Psoas muscle (tissue), 8 donors: ENCODE data around the gene COLEC12. TPM values are rescaled to one million over a fixed set of nuclear protein-coding genes. Genes with fewer than 3 reads are reported as not detected.

Source experiments
- ATAC-seq, 4 donors: fragments of 200-7000 bp; cut with Tn5 transposase; one replicate each; pipeline ENCODE4 v1.9.1; 2020; ENCODE audit warnings: moderate library complexity in 3 of 4, mild to moderate bottlenecking in 2 of 4
- DNase-seq, 2 donors: peaks; one replicate each; pipeline ENCODE4 v3.0.0-alpha.2; 2020
- H3K27ac ChIP-seq: fragments of 200-600 bp; one replicate; pipeline ENCODE4 v1.8.0; 2022
- H3K27me3 ChIP-seq, 3 donors: fragments of 200-600 bp in 1 of 3; one replicate each; pipeline versions ENCODE4 v1.6.1 to v1.8.0; 2013 to 2022; ENCODE audit warnings: low read length in 2 of 3, mild to moderate bottlenecking in 2 of 3, moderate library complexity in 1 of 3; ENCODE audit not compliant: insufficient read depth in 3 of 3
- H3K36me3 ChIP-seq, 2 donors: fragments of 200-600 bp in 1 of 2; one replicate each; pipeline versions ENCODE4 v1.6.1 to v1.8.0; 2013 to 2022; ENCODE audit warnings: low read depth in 1 of 2, mild to moderate bottlenecking in 1 of 2, moderate library complexity in 1 of 2; ENCODE audit not compliant: insufficient read depth in 1 of 2
- H3K4me1 ChIP-seq: fragments of 200-600 bp; one replicate; pipeline ENCODE4 v1.8.0; 2022
- H3K4me3 ChIP-seq: fragments of 200-600 bp; one replicate; pipeline ENCODE4 v1.8.0; 2022; ENCODE audit warnings: mild to moderate bottlenecking
- H3K9me3 ChIP-seq: fragments of 200-600 bp; one replicate; pipeline ENCODE4 v1.8.0; 2022
- CTCF ChIP-seq: fragments of 200-600 bp; IDR thresholded peaks from one replicate; pipeline ENCODE4 v1.8.0; 2022; ENCODE audit warnings: antibody characterized with exemption
- WGBS, 3 donors: extraction: QIAGEN DNeasy Blood & Tissue Kit; methylation state at CpG; one replicate each; pipeline versions ENCODE4 v1.1.6 to v1.1.7; 2013; 5-methylcytosine and 5-hydroxymethylcytosine counted together
- intact Hi-C, 2 donors: fragments of 100-400 bp; cut with DNase I; formaldehyde crosslinking; loops; one replicate each; pipeline versions ENCODE4 v1.11.0 to v1.14.2; 2022
- polyA plus RNA-seq, 3 donors: library from polyadenylated mRNA; stranded (reverse); fragments of 200-250 nt; gene quantifications; one replicate each; pipeline ENCODE4 v1.2.3, GENCODE V29; 2013
- total RNA-seq, 4 donors: library from RNA; stranded (reverse); fragmentation: NEBNext Ultra II Directional in 2 of 4; extraction: Animal tissue kit (Norgen Biotek cat#: 25700) in 2 of 4; gene quantifications; one replicate each; pipeline versions ENCODE4 v1.2.1 to v1.2.4, GENCODE V29; 2021 to 2023
- donor health status: healthy with polysubstance abuse.
- donor health status: DM: no; HTN: no; CAD: no; lungs with moderate emphysema.
- donor health status: Bipolar disorder and iron deficiency.
- donor health status: healthy.
- donor health status: DM: yes; HTN: yes; CAD: no.
- donor health status: DM: no; HTN: no; CAD: no.
- donor health status: DM: no; HTN: no; CAD: no.
- donor health status: DM: yes; HTN: yes; CAD: no.

The COLEC12 gene
- total and polyA plus RNA-seq, 7 donors: 0.80 to 6.4 (median 3.4) TPM

- 40 to 75% (median 43%) methylated on average over 5 of the region's 5 CpGs for WGBS, 3 donors
- ATAC-seq (no peak), DNase-seq (no peak)
- no peak for TF ChIP-seq CTCF
- Histone ChIP-seq H3K36me3 (no peaks in the 10 kb centered on the region), H3K9me3 (no peaks in the 10 kb centered on the region), H3K4me1 (no peaks in the 10 kb centered on the region), H3K27me3 (no peaks in the 10 kb centered on the region), H3K27ac (no peak overlapping the region), H3K4me3 (no peak overlapping the region)
- intact Hi-C loops: no loop called here
Observed at GRCh38 chr18:321865-322467, 178.5 kb downstream of the COLEC12 start.

GRCh38 chr18:320155-320554, 180.3 kb downstream of the COLEC12 start:
- no peaks in the 10 kb centered on the region for H3K36me3 ChIP-seq
- H3K27ac ChIP-seq: no peak overlapping the region
- 63 to 77% (median 67%) methylated on average over 1 of the region's 1 CpG for WGBS, 3 donors
- DNase-seq: no peak
- no peak overlapping the region for H3K4me3 ChIP-seq
- intact Hi-C loops: no loop called here
- H3K27me3 ChIP-seq: no peaks in the 10 kb centered on the region
- H3K9me3 ChIP-seq: no peaks in the 10 kb centered on the region
- H3K4me1 ChIP-seq: no peaks in the 10 kb centered on the region
- no peak for TF ChIP-seq CTCF
- no peak for ATAC-seq

GRCh38 chr18:319720-320119, 180.8 kb downstream of the COLEC12 start:
- H3K4me3 ChIP-seq: no peak overlapping the region
- H3K4me1 ChIP-seq: no peaks in the 10 kb centered on the region
- intact Hi-C loops: no loop called here
- no peaks in the 10 kb centered on the region for H3K9me3 ChIP-seq
- H3K27me3 ChIP-seq: no peaks in the 10 kb centered on the region
- WGBS, 3 donors: 77 to 83% (median 82%) methylated on average over 5 of the region's 5 CpGs
- H3K36me3 ChIP-seq: no peaks in the 10 kb centered on the region
- no peak for DNase-seq
- TF ChIP-seq CTCF: no peak
- H3K27ac ChIP-seq: no peak overlapping the region
- ATAC-seq: no peak

GRCh38 chr18:318791-319291, 181.7 kb downstream of the COLEC12 start:
- 84 to 90% (median 86%) methylated on average over 9 of the region's 9 CpGs for WGBS, 3 donors
- H3K4me1 ChIP-seq: no peaks in the 10 kb centered on the region
- DNase-seq (no peak), ATAC-seq (no peak)
- no peak overlapping the region for H3K4me3 ChIP-seq
- intact Hi-C loops: no loop called here
- no peak for TF ChIP-seq CTCF
- no peaks in the 10 kb centered on the region for H3K27me3 ChIP-seq
- no peak overlapping the region for H3K27ac ChIP-seq
- H3K36me3 ChIP-seq: no peaks in the 10 kb centered on the region
- H3K9me3 ChIP-seq: no peaks in the 10 kb centered on the region

GRCh38 chr18:317618-318017, 182.9 kb downstream of the COLEC12 start:
- Histone ChIP-seq H3K4me1 (no peaks in the 10 kb centered on the region), H3K9me3 (no peaks in the 10 kb centered on the region), H3K4me3 (no peak overlapping the region), H3K27me3 (no peaks in the 10 kb centered on the region), H3K27ac (no peak overlapping the region), H3K36me3 (no peaks in the 10 kb centered on the region)
- no peak for ATAC-seq
- no peak for DNase-seq
- WGBS, 3 donors: 91 to 98% (median 96%) methylated on average over 4 to 6 of the region's 6 CpGs
- intact Hi-C loops: no loop called here
- no peak for TF ChIP-seq CTCF
